Transverse colon (tissue), 4 donors: ENCODE measurements around the gene NUP153. TPM values are rescaled to one million over a fixed set of nuclear protein-coding genes. Genes with fewer than 3 reads are reported as not detected.

ENCODE experiments used
- DNase-seq: peaks from one replicate; pipeline ENCODE4 v3.0.0-alpha.2; 2019
- H3K27ac ChIP-seq, 4 donors: fragments of 200-600 bp; sonication (generic); 2 replicates each; pipeline ENCODE4 v1.5.1; 2016 to 2018; ENCODE audit warnings: inconsistent platforms in 4 of 4
- H3K27me3 ChIP-seq: fragments of 200-600 bp; sonication (generic); 2 replicates; pipeline ENCODE4 v1.5.1; 2017; ENCODE audit warnings: inconsistent platforms
- H3K36me3 ChIP-seq, 4 donors: fragments of 200-600 bp; sonication (generic); 2 replicates each; pipeline ENCODE4 v1.5.1; 2017 to 2019; ENCODE audit warnings: inconsistent platforms in 4 of 4
- H3K4me1 ChIP-seq, 4 donors: fragments of 200-600 bp; sonication (generic); 2 replicates each; pipeline ENCODE4 v1.5.1; 2017 to 2020; ENCODE audit warnings: inconsistent platforms in 4 of 4
- H3K4me3 ChIP-seq, 4 donors: fragments of 200-600 bp; sonication (generic); 1 replicate in 1 of 4; 2 replicates in 3 of 4; pipeline versions ENCODE4 v1.5.1 to v1.6.1; 2017 to 2019; ENCODE audit warnings: inconsistent platforms in 4 of 4
- H3K9me3 ChIP-seq, 2 donors: fragments of 200-600 bp; sonication (generic); 2 replicates each; pipeline ENCODE4 v1.5.1; 2017 to 2019; ENCODE audit warnings: inconsistent platforms in 2 of 2
- CTCF ChIP-seq, 5 experiments: fragments of 200-600 bp in 3 of 5; fragments of 450-650 bp in 2 of 5; sonication (generic) in 3 of 5; IDR thresholded peaks; 1 replicate in 2 of 5; 2 replicates in 3 of 5; pipeline ENCODE4 v1.5.1; 2016 to 2017; ENCODE audit warnings: antibody characterized with exemption in 5 of 5, inconsistent platforms in 3 of 5, mild to moderate bottlenecking in 2 of 5, moderate library complexity in 1 of 5
- EP300 ChIP-seq: sonication (generic); formaldehyde crosslinking; IDR thresholded peaks from one replicate; pipeline ENCODE4 v1.6.1; 2017; ENCODE audit warnings: antibody characterized with exemption, low read depth
- POLR2A ChIP-seq: fragments of 450-650 bp; IDR thresholded peaks from one replicate; pipeline ENCODE4 v1.6.1; 2016; ENCODE audit warnings: antibody characterized with exemption, mild to moderate bottlenecking, moderate library complexity
- POLR2AphosphoS5 ChIP-seq, 3 donors: sonication (generic); formaldehyde crosslinking; IDR thresholded peaks; one replicate each; pipeline ENCODE4 v1.6.1; 2016; ENCODE audit warnings: antibody characterized with exemption in 3 of 3
- WGBS, 2 donors: methylation state at CpG; one replicate each; pipeline ENCODE4 v1.1.5; 2018; ENCODE audit warnings: low coverage in 1 of 2; 5-methylcytosine and 5-hydroxymethylcytosine counted together
- in situ Hi-C, 4 donors: fragments of 200-750 bp; cut with MboI; loops; one replicate each; pipeline versions ENCODE4 v1.15.0 to v1.15.1; 2017; ENCODE audit warnings: low sequenced_read_pairs in 3 of 4, low pct_ligation_motif_present in 1 of 4, low pct_unique_long_range_greater_than_20kb in 1 of 4
- intact Hi-C: fragments of 100-400 bp; cut with DNase I; formaldehyde crosslinking; loops from one replicate; pipeline ENCODE4 v1.15.1; 2023; ENCODE audit warnings: low total_unique reads
- total RNA-seq, 4 donors: library from RNA; depleted of rRNA; stranded (reverse); fragments of >200 nt; gene quantifications; one replicate each; pipeline ENCODE4 v1.1.0, GENCODE V29; 2016

The NUP153 gene
- total RNA-seq, 4 donors from 2014 or later: 27.9 to 37.0 (median 32.1) TPM

- intact Hi-C loops: no loop called here
- TF ChIP-seq POLR2AphosphoS5 (IDR thresholded peaks at IDR 0.05) (no peak), CTCF (IDR thresholded peaks at IDR 0.05) (no peak), EP300 (no peak), POLR2A (no peak)
- WGBS, 2 donors: 88 to 95% methylated on average over 3 of the region's 3 CpGs
Measured at GRCh38 chr6:17596085-17596484, 110.6 kb downstream of the NUP153 start.

GRCh38 chr6:17593246-17593645, 113.5 kb downstream of the NUP153 start:
- in situ Hi-C loops (loop anchor here (10.0 to 25.0 kb wide), 6 partner anchors 202 to 544 kb away; partner anchors contain the start of genes NHLRC1 (in 1 of the 4) and RBM24 (in 1 of the 4)), intact Hi-C loops (no loop called here)
- TF ChIP-seq CTCF (IDR thresholded peaks at IDR 0.05) (no peak), POLR2AphosphoS5 (IDR thresholded peaks at IDR 0.05) (no peak), EP300 (no peak), POLR2A (no peak)
- no peak overlapping the region for H3K4me3 ChIP-seq
- H3K27ac ChIP-seq: no peak overlapping the region
- no peaks in the 10 kb centered on the region for H3K36me3 ChIP-seq
- no peaks in the 10 kb centered on the region for H3K27me3 ChIP-seq
- peaks cover 0 to 20% (median 6%) of the 10 kb centered on the region in 4 donors for H3K4me1 ChIP-seq
- DNase-seq: no peak
- H3K9me3 ChIP-seq: no peaks in the 10 kb centered on the region

More at GRCh38 chr6:17596085-17596484, 110.6 kb downstream of the NUP153 start:
- in situ Hi-C loops: loop anchor here (10.0 to 25.0 kb wide), 6 partner anchors 199 to 541 kb away; partner anchors contain the start of genes NHLRC1 (in 1 of the 4) and RBM24 (in 1 of the 4)
- Histone ChIP-seq H3K27ac (no peak overlapping the region), H3K27me3 (no peaks in the 10 kb centered on the region), H3K4me1 (peaks cover 0 to 13% (median 2%) of the 10 kb centered on the region in 4 donors), H3K4me3 (no peak overlapping the region), H3K9me3 (no peaks in the 10 kb centered on the region), H3K36me3 (no peaks in the 10 kb centered on the region)
- no peak for DNase-seq

- in situ Hi-C loops (loop anchor here (10.0 to 25.0 kb wide), 6 partner anchors 204 to 546 kb away; partner anchors contain the start of genes NHLRC1 (in 1 of the 4) and RBM24 (in 1 of the 4)), intact Hi-C loops (no loop called here)
- no peak for DNase-seq
- 56 to 83% methylated on average over 1 of the region's 1 CpG for WGBS, 2 donors
- Histone ChIP-seq H3K27me3 (no peaks in the 10 kb centered on the region), H3K36me3 (no peaks in the 10 kb centered on the region), H3K9me3 (no peaks in the 10 kb centered on the region), H3K27ac (no peak overlapping the region), H3K4me3 (no peak overlapping the region), H3K4me1 (peaks cover 0 to 23% (median 10%) of the 10 kb centered on the region in 4 donors)
- TF ChIP-seq POLR2A: no peak
- TF ChIP-seq POLR2AphosphoS5 (IDR thresholded peaks at IDR 0.05): no peak
- TF ChIP-seq EP300: no peak
- no peak for TF ChIP-seq CTCF (IDR thresholded peaks at IDR 0.05)
Measured at GRCh38 chr6:17591287-17591686, 115.4 kb downstream of the NUP153 start.

- no peak overlapping the region for H3K4me3 ChIP-seq
- 57% methylated on average over 5 of the region's 5 CpGs; no CpG with 5 or more reads in 1 of the 2 donors for WGBS, 2 donors
- peak; percentile 65 for DNase-seq
- peak overlapping the region; percentile 16 to 71 (median 62) for H3K27ac ChIP-seq
- intact Hi-C loops: loop anchor here (10.0 kb wide), 1 partner anchor 115 kb away; no protein-coding TSS in a partner anchor
- no peaks in the 10 kb centered on the region for H3K36me3 ChIP-seq
- TF ChIP-seq CTCF (IDR thresholded peaks at IDR 0.05) (peak in 2 of 5 experiments; percentile 2 to 19), POLR2A (no peak), EP300 (no peak), POLR2AphosphoS5 (IDR thresholded peaks at IDR 0.05) (peak; percentile 22 to 42 (median 30))
- in situ Hi-C loops: loop anchor here (5.0 to 25.0 kb wide), 8 partner anchors 205 to 548 kb away; partner anchors contain the start of genes NHLRC1 (in 1 of the 4) and RBM24 (in 1 of the 4)
- H3K4me1 ChIP-seq: peaks cover 0 to 25% (median 12%) of the 10 kb centered on the region in 4 donors
- no peaks in the 10 kb centered on the region for H3K9me3 ChIP-seq
- H3K27me3 ChIP-seq: no peaks in the 10 kb centered on the region
Measured at GRCh38 chr6:17589406-17590096, 117.2 kb downstream of the NUP153 start.
